OCI-LY3 (cell line): ENCODE measurements around the gene ADAMTS16.

Source experiments
- H2AFZ ChIP-seq: fragments of 200-600, 300-600 bp; shearing (Covaris generic); 2 replicates; pipeline ENCODE4 v1.6.0; 2014; ENCODE audit warnings: antibody characterized with exemption, low read depth, low read length
- H3K27ac ChIP-seq: fragments of 200-600, 300-600 bp; sonication (generic); 2 replicates; pipeline ENCODE4 v1.5.1; 2014; ENCODE audit warnings: mild to moderate bottlenecking, low read length, moderate library complexity, mixed read lengths
- H3K27me3 ChIP-seq: fragments of 200-600, 300-600 bp; sonication (generic); 2 replicates; pipeline ENCODE4 v1.6.1; 2014; ENCODE audit warnings: low read depth, low read length, mixed read lengths
- H3K36me3 ChIP-seq: fragments of 200-600, 300-600 bp; sonication (generic); replicated peaks from 2 replicates; pipeline ENCODE3; 2014; ENCODE audit warnings: low read depth, low read length, mixed read lengths
- H3K4me1 ChIP-seq: fragments of 300-600, 200-600 bp; sonication (generic); 2 replicates; pipeline ENCODE4 v1.6.1; 2014; ENCODE audit warnings: low read length, mixed read lengths
- H3K4me2 ChIP-seq: fragments of 200-600, 300-600 bp; sonication (generic); 2 replicates; pipeline ENCODE4 v1.6.1; 2014; ENCODE audit warnings: low read length, mixed read lengths
- H3K4me3 ChIP-seq: fragments of 300-600, 200-600 bp; sonication (generic); 2 replicates; pipeline ENCODE4 v1.5.1; 2014; ENCODE audit warnings: antibody characterized with exemption, mild to moderate bottlenecking, low read length, moderate library complexity
- H3K79me2 ChIP-seq: fragments of 300-600, 200-600 bp; shearing (Covaris generic); 2 replicates; pipeline ENCODE4 v1.6.1; 2014; ENCODE audit warnings: mild to moderate bottlenecking, low read length, mixed read lengths
- H3K9ac ChIP-seq: fragments of 300-600, 200-600 bp; shearing (Covaris generic); 2 replicates; pipeline ENCODE4 v1.6.0; 2014; ENCODE audit warnings: mild to moderate bottlenecking, low read length, moderate library complexity
- H3K9me3 ChIP-seq: fragments of 200-600, 300-600 bp; shearing (Covaris generic); 2 replicates; pipeline ENCODE4 v1.6.1; 2014; ENCODE audit warnings: low read length, mixed read lengths; ENCODE audit not compliant: insufficient read depth
- H4K20me1 ChIP-seq: fragments of 200-600, 300-600 bp; sonication (generic); 2 replicates; pipeline ENCODE4 v1.6.1; 2016; ENCODE audit warnings: low read length, mixed read lengths; ENCODE audit not compliant: insufficient read depth
- EZH2phosphoT487 ChIP-seq: fragments of 200-600 bp; shearing (Covaris generic); IDR thresholded peaks from 2 replicates; pipeline ENCODE4 v1.6.1; 2018; ENCODE audit warnings: antibody characterized with exemption, mixed run types, low read depth
- TF ChIP-seq, protein P1 (sequence below): fragments of 200-600, 300-600 bp; sonication (generic); IDR thresholded peaks from 2 replicates; pipeline ENCODE4 v1.5.1; 2014; ENCODE audit warnings: antibody characterized with exemption, low read length, low read depth

ADAMTS16 gene

GRCh38 chr5:5348576-5348975, 208.4 kb downstream of the ADAMTS16 start:
- Histone ChIP-seq H3K4me2 (no peak overlapping the region), H3K79me2 (no peaks in the 10 kb centered on the region), H3K9me3 (no peaks in the 10 kb centered on the region), H3K4me3 (no peak overlapping the region), H3K27ac (no peak overlapping the region), H3K4me1 (no peaks in the 10 kb centered on the region), H4K20me1 (no peaks in the 10 kb centered on the region), H3K9ac (no peak overlapping the region), H3K36me3 (no peaks in the 10 kb centered on the region), H2AFZ (no peak overlapping the region), H3K27me3 (no peaks in the 10 kb centered on the region)
- TF ChIP-seq EZH2phosphoT487, result no peak
- TF ChIP-seq, protein P1, sequence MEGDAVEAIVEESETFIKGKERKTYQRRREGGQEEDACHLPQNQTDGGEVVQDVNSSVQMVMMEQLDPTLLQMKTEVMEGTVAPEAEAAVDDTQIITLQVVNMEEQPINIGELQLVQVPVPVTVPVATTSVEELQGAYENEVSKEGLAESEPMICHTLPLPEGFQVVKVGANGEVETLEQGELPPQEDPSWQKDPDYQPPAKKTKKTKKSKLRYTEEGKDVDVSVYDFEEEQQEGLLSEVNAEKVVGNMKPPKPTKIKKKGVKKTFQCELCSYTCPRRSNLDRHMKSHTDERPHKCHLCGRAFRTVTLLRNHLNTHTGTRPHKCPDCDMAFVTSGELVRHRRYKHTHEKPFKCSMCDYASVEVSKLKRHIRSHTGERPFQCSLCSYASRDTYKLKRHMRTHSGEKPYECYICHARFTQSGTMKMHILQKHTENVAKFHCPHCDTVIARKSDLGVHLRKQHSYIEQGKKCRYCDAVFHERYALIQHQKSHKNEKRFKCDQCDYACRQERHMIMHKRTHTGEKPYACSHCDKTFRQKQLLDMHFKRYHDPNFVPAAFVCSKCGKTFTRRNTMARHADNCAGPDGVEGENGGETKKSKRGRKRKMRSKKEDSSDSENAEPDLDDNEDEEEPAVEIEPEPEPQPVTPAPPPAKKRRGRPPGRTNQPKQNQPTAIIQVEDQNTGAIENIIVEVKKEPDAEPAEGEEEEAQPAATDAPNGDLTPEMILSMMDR, result no peak

GRCh38 chr5:5350101-5350500, 210.0 kb downstream of the ADAMTS16 start:
- H3K27me3 ChIP-seq, result no peaks in the 10 kb centered on the region
- H3K79me2 ChIP-seq, result no peaks in the 10 kb centered on the region
- no peak overlapping the region for H3K27ac ChIP-seq
- no peaks in the 10 kb centered on the region for H3K9me3 ChIP-seq
- H3K4me2 ChIP-seq, result no peak overlapping the region
- no peaks in the 10 kb centered on the region for H3K36me3 ChIP-seq
- no peak overlapping the region for H2AFZ ChIP-seq
- H3K4me3 ChIP-seq, result no peak overlapping the region
- no peak for TF ChIP-seq EZH2phosphoT487
- TF ChIP-seq, protein P1, result no peak
- H3K9ac ChIP-seq, result no peak overlapping the region
- H3K4me1 ChIP-seq, result no peaks in the 10 kb centered on the region
- H4K20me1 ChIP-seq, result no peaks in the 10 kb centered on the region

DNA sequence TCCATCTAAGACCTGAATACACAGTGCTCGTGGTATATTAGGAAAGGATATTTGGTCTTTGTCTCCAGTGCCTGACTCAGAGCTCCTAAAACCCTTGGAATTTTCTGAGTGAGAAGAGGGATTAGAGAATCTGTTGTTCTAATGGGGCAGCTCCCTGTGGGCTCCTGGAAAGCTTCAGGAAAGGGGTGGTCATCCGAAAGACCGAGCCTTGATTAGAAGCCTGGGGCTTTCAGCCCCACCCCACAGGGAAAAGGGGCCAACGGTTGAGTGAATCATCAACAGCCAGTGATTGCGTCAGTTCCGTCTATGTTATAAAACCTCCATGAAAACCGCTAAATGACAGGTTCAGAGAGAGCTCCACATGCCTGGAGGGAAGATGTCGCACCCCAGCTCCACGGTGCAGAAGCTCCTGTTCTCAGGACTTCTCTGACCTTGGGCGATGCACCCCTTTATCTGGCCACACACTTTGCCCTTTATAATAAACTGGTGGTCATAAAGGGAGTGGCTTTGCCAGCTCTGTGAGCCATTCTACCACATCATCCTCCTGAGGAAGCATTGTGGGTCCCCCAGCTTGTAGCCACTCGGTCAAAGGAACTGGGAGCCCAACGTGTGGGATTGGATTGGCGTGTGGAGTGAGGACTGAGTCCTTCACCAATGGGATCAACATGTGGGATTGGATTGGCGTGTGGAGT, 211.3 kb downstream of the ADAMTS16 start:
- Histone ChIP-seq H3K9me3 (no peaks in the 10 kb centered on the region), H3K4me3 (no peak overlapping the region), H3K79me2 (no peaks in the 10 kb centered on the region), H3K4me2 (no peak overlapping the region), H3K36me3 (no peaks in the 10 kb centered on the region), H3K9ac (no peak overlapping the region), H3K27ac (no peak overlapping the region), H4K20me1 (no peaks in the 10 kb centered on the region), H3K4me1 (no peaks in the 10 kb centered on the region), H2AFZ (no peak overlapping the region), H3K27me3 (no peaks in the 10 kb centered on the region)
- TF ChIP-seq, protein P1, result no peak
- TF ChIP-seq EZH2phosphoT487, result no peak

- TF ChIP-seq, protein P1, result no peak
- TF ChIP-seq EZH2phosphoT487, result no peak
- H3K27me3 ChIP-seq, result no peaks in the 10 kb centered on the region
- H3K9ac ChIP-seq, result no peak overlapping the region
- H3K27ac ChIP-seq, result no peak overlapping the region
- H3K36me3 ChIP-seq, result no peaks in the 10 kb centered on the region
- no peak overlapping the region for H3K4me2 ChIP-seq
- H4K20me1 ChIP-seq, result no peaks in the 10 kb centered on the region
- no peak overlapping the region for H2AFZ ChIP-seq
- no peak overlapping the region for H3K4me3 ChIP-seq
- no peaks in the 10 kb centered on the region for H3K9me3 ChIP-seq
- no peaks in the 10 kb centered on the region for H3K79me2 ChIP-seq
- no peaks in the 10 kb centered on the region for H3K4me1 ChIP-seq
Observed at GRCh38 chr5:5352675-5353074, 212.5 kb downstream of the ADAMTS16 start.
